Cardiac muscle cell (in vitro differentiated cells and primary cell): ENCODE data around the gene SLC37A1. TPM values are rescaled to one million over a fixed set of nuclear protein-coding genes. Genes with fewer than 3 reads are reported as not detected.

Source experiments
- DNase-seq, 2 donors: peaks; one replicate each; pipeline versions ENCODE4 v3.0.0 to v3.0.0-alpha.2; 2010 to 2017; ENCODE audit warnings: low read depth in 1 of 2, low spot score in 1 of 2
- H3K27ac ChIP-seq: fragments of 200-600 bp; sonication (generic); 2 replicates; pipeline ENCODE4 v1.5.1; 2016
- H3K27me3 ChIP-seq: fragments of 200-600 bp; sonication (generic); 2 replicates; pipeline ENCODE4 v1.6.0; 2016; ENCODE audit warnings: control low read depth
- H3K36me3 ChIP-seq: fragments of 200-600 bp; sonication (generic); 2 replicates; pipeline ENCODE4 v1.5.1; 2016; ENCODE audit warnings: control low read depth
- H3K4me1 ChIP-seq: fragments of 200-600 bp; sonication (generic); 2 replicates; pipeline ENCODE4 v1.8.1; 2017; ENCODE audit warnings: low read depth, mild to moderate bottlenecking, mixed run types
- H3K4me3 ChIP-seq: fragments of 200-600 bp; sonication (generic); 2 replicates; pipeline ENCODE4 v1.5.1; 2016; ENCODE audit warnings: mild to moderate bottlenecking
- H3K9me3 ChIP-seq: fragments of 200-600 bp; sonication (generic); 2 replicates; pipeline ENCODE4 v1.5.1; 2017; ENCODE audit warnings: low read depth, mild to moderate bottlenecking, control low read depth
- polyA plus RNA-seq: library from polyadenylated mRNA; unstranded; fragments of >200 nt; fragmentation: Nextera tagmentation; extraction: Ambion mirVana; gene quantifications from 2 replicates; pipeline ENCODE4 v1.2.1, GENCODE V29; 2016
- total RNA-seq: library from RNA; depleted of rRNA; stranded (reverse); fragments of >200 nt; gene quantifications from 2 replicates; pipeline ENCODE4 v1.2.3, GENCODE V29; 2016
- TF ChIP-seq, protein P1 (sequence below): IDR thresholded peaks from 2 replicates; pipeline ENCODE4 v1.5.1; 2012; ENCODE audit warnings: low read depth, mild to moderate bottlenecking, low read length

Gene SLC37A1
- total and polyA plus RNA-seq, 2 experiments from 2014 or later, result 3.5 to 8.4 TPM

DNA sequence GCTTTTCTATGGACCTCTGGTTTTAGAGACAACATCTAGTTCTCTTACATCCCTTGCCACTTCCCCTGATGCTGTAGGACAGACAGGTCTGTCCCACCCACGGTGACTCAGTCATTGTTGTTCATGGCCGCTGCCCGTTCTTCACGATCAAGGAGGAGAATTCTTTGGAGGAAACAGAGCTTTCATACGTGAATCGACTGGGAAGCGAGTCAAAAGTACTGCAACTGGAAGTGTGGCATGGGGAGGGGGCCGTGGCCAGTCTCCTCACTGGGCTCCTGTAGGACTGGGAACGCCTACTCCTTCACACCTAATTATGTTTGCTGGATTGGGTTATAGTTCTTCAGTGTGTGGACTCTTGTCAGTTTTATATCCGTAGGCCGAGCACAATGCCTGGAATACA lies 4.4 kb upstream of the SLC37A1 start:
- no peak for DNase-seq
- peaks cover 11% of the 10 kb centered on the region for H3K27me3 ChIP-seq
- H3K4me1 ChIP-seq, result no peaks in the 10 kb centered on the region
- TF ChIP-seq, protein P1, sequence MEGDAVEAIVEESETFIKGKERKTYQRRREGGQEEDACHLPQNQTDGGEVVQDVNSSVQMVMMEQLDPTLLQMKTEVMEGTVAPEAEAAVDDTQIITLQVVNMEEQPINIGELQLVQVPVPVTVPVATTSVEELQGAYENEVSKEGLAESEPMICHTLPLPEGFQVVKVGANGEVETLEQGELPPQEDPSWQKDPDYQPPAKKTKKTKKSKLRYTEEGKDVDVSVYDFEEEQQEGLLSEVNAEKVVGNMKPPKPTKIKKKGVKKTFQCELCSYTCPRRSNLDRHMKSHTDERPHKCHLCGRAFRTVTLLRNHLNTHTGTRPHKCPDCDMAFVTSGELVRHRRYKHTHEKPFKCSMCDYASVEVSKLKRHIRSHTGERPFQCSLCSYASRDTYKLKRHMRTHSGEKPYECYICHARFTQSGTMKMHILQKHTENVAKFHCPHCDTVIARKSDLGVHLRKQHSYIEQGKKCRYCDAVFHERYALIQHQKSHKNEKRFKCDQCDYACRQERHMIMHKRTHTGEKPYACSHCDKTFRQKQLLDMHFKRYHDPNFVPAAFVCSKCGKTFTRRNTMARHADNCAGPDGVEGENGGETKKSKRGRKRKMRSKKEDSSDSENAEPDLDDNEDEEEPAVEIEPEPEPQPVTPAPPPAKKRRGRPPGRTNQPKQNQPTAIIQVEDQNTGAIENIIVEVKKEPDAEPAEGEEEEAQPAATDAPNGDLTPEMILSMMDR, result no peak
- no peaks in the 10 kb centered on the region for H3K9me3 ChIP-seq
- no peak overlapping the region for H3K4me3 ChIP-seq
- H3K36me3 ChIP-seq, result no peaks in the 10 kb centered on the region
- no peak overlapping the region for H3K27ac ChIP-seq

GRCh38 chr21:42512346-42513034 lies 1.2 kb upstream of the SLC37A1 start:
- TF ChIP-seq, protein P1, result no peak
- Histone ChIP-seq H3K4me1 (peaks cover 23% of the 10 kb centered on the region), H3K36me3 (no peaks in the 10 kb centered on the region), H3K4me3 (no peak overlapping the region), H3K27ac (no peak overlapping the region), H3K9me3 (no peaks in the 10 kb centered on the region), H3K27me3 (peaks cover 18% of the 10 kb centered on the region)
- DNase-seq, result no peak

GRCh38 chr21:42513985-42514882 lies 582 bp downstream of the SLC37A1 start:
- H3K27me3 ChIP-seq, result peaks cover 18% of the 10 kb centered on the region
- peak; percentile 25 to 51 for DNase-seq
- peak overlapping the region; percentile 79 for H3K4me3 ChIP-seq
- TF ChIP-seq, protein P1, result no peak
- no peaks in the 10 kb centered on the region for H3K36me3 ChIP-seq
- no peaks in the 10 kb centered on the region for H3K9me3 ChIP-seq
- peaks cover 28% of the 10 kb centered on the region for H3K4me1 ChIP-seq
- H3K27ac ChIP-seq, result no peak overlapping the region

GRCh38 chr21:42514883-42515228 lies 1.2 kb downstream of the SLC37A1 start:
- no peak for DNase-seq
- Histone ChIP-seq H3K27me3 (peaks cover 18% of the 10 kb centered on the region), H3K4me3 (peak overlapping the region; percentile 79), H3K4me1 (peaks cover 28% of the 10 kb centered on the region), H3K27ac (no peak overlapping the region), H3K36me3 (no peaks in the 10 kb centered on the region), H3K9me3 (no peaks in the 10 kb centered on the region)
- TF ChIP-seq, protein P1, result no peak

- peak in 1 of 2 donors; percentile 85 for DNase-seq
- H3K27me3 ChIP-seq, result peaks cover 18% of the 10 kb centered on the region
- no peaks in the 10 kb centered on the region for H3K36me3 ChIP-seq
- H3K27ac ChIP-seq, result no peak overlapping the region
- H3K4me3 ChIP-seq, result no peak overlapping the region
- no peaks in the 10 kb centered on the region for H3K9me3 ChIP-seq
- TF ChIP-seq, protein P1, result no peak
- H3K4me1 ChIP-seq, result peaks cover 28% of the 10 kb centered on the region
Measured at GRCh38 chr21:42515708-42516502, 2.3 kb downstream of the SLC37A1 start.
